Sciatic nerve (tissue), 2 donors: ENCODE data around the gene CACNA2D3. TPM values are rescaled to one million over a fixed set of nuclear protein-coding genes. Genes with fewer than 3 reads are reported as not detected.

ENCODE experiments used
- ATAC-seq: fragments of 200-7000 bp; cut with Tn5 transposase; one replicate; pipeline ENCODE4 v1.9.1; 2020; ENCODE audit warnings: mild to moderate bottlenecking, moderate library complexity
- DNase-seq: peaks from one replicate; pipeline ENCODE4 v3.0.0-alpha.2; 2020; ENCODE audit warnings: low spot score
- intact Hi-C: fragments of 100-400 bp; cut with DNase I; formaldehyde crosslinking; loops from one replicate; pipeline ENCODE4 v1.14.2; 2022
- total RNA-seq: library from RNA; stranded (reverse); fragmentation: NEBNext Ultra II Directional; extraction: Animal tissue kit (Norgen Biotek cat#: 25700); gene quantifications from one replicate; pipeline ENCODE4 v1.2.1, GENCODE V29; 2021
- donor health status: DM: no; HTN: no; CAD: no.
- donor health status: DM: no; HTN: no; CAD: no.

CACNA2D3 gene
- total RNA-seq, 1 donor from 2014 or later, result 6.9 TPM

DNA sequence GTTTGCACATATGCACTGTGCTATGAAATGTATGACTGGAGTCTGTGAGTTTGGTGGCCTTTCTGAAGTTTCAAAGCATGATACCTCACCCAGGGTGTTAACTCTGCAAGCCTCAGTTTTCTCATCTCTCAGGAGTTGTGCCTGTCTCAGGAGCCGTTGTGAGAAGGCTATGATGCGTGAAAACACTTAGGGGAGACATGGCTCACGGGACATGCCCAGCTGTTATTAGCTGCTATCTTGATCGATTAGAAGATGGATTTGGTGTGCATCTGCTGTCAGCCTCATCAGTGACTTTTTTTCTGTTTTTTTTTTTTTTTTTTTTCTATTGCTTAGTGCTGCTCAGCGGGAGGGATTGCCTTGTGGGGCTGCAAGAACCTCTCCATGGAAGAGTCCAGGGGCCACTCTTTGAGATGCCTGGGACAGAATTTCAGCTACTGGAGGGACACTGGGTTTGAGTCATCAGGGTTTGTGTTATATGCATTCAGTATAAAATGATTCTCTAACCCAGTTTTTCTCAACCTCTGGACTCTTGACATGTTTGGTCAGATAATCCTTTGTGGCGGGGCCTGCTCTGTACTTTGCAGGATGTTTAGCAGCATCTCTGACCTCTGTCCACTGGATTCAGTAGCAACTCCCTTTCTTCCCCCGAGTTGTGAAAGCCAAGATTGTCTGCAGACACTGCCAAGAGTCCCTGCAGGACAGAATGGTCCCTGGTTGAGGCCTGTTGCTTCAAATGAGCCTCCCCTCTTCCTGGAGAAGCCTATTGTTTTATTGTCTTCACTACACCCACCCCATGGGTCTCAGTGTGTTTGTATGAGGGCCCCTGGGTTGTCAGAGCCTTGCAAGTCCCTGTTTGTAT lies 181.4 kb downstream of the CACNA2D3 start:
- DNase-seq (no peak), ATAC-seq (no peak)
- intact Hi-C loops, result no loop called here

DNA sequence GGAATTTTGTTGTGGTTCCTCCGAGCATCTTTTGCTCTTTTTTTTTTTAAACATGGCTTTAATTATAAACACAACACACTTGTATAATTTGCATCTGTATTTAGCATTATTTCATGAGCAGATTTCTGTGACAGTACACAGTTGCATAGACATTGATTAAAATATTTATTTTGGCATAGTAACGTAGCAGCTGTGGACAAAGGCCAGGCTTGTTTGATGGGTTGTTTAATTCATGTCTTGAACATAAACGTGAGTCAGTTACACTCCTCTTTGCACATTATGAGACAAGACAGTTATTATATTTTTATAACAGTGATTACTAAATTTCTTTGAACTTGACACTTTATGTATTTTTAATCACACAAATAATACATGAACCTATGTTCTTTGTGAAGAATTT lies 182.5 kb downstream of the CACNA2D3 start:
- intact Hi-C loops, result no loop called here
- no peak for ATAC-seq
- DNase-seq, result no peak

DNA sequence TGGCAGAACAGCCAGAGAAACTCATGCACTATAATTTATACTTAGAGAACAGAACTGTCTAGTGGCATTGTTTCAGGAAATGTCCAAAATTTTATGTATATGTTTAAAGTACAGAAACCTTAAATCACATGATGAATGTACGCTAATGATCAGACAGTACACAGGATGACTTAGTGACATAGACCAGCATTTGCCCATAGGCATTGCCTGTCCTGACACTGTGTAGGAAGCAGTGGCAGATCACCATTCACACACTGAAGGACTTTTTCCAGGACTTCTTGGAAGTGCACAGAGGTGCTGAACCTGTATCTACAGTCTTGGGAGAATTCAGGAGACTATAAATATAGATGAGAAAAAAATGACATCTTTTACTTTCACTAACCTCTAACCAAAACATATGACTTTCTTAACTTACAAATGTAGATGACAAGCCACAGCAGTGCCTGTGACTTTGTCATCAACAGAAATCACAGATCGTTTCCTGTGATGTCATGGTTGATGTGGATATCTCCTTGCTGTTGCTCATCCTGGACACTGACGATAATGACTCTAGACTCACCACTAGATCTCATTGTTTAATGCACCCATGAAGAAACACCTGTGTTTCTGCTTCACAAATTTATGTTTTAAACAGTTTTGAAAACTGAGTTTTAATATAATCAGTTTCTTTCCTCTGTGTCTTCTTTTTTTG lies 183.2 kb downstream of the CACNA2D3 start:
- ATAC-seq (no peak), DNase-seq (no peak)
- intact Hi-C loops, result no loop called here

DNA sequence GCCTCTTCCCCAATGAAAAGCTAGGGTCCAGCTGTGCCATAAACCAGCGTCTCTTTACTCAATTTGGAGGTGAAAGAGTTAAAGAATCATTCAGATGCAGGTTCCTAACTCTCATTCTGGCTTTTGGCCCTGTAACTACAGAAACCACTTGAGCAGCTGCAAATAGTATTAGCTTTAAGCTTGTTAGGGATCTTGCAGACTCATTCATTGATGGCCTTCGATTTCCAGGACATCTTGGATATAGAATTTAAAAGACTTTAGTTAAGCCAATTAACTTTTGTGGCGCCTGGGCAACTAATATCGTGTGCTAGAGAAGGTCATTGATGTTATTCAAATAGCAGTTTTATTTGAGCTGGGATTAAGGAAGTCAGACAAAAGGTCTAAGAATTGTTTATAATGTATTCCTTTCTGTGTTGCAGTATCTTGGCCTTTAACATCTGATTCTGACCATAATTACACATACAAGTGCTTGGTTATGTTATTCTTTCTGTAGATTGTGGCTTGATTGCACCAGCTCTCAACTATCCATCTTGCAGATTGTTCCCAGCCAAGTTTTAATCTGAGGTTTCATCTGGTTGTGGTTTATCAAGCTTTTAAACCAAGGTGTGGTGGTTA lies 185.3 kb downstream of the CACNA2D3 start:
- DNase-seq (no peak), ATAC-seq (no peak)
- intact Hi-C loops, result no loop called here

- no peak for ATAC-seq
- intact Hi-C loops, result no loop called here
- no peak for DNase-seq
These were observed 187.2 kb downstream of the CACNA2D3 start for GRCh38 chr3:54309601-54310000.

DNA sequence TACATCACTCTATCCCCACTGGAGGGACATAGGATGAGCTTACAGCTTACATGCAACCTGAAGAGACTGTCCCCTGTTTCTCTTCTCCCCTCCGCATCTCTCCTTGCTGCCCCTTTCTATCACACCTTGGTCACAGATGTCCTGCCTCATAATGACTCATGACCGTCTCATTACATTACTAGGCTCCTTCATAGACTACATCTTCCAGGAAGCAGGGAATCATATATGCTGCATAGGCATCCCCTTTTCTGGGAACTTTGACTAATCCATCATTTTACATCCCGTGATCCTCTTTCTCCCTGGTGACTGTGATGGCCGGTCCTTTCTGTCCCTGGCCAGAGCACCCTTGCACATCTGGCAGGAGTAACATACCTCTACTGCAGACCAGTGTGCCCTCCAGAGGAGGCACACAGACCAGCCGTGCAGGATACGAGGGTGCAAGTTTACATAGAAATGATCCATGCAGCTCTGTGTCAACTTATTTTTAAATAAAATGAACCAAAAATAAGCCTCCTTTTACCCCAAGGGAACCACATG lies 188.9 kb downstream of the CACNA2D3 start:
- ATAC-seq, result no peak
- intact Hi-C loops, result no loop called here
- no peak for DNase-seq

DNA sequence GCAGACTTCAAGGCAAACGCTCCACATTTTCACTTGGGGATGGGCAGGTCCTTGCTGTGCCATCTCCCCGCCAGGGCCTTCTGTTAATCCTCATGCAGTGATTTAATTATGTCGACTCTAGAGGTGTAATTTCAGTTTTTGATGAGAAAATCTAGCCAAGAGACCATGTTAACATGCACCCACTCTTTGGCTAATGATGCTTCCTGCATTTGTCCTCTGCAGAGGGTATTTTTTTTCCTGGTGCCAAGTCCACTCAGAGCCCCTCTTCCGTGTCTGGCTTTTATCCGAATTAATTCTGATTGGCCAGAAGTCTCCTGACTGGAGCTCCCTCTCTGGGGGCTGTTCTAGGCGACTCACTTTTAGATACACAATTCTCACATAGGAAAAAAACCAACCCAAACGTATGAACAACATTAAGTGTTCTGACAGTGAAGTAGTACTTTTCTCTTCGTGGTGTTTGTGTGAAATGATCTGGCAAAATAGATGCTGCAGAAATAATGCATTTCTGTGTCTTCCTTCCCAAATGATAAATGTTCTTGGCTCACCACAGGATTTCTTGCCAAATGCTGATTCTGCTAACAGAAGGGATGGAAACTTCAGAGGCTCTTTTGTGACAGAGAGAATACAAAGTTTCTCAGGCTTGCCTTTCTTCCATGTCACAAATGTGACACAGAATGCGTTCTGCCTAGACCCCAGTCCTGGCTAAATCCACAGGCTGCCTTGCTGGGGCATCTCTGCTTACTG lies 190.0 kb downstream of the CACNA2D3 start:
- intact Hi-C loops, result no loop called here
- ATAC-seq, result no peak
- DNase-seq, result no peak

GRCh38 chr3:54313418-54313817 lies 191.1 kb downstream of the CACNA2D3 start:
- no peak for ATAC-seq
- intact Hi-C loops, result no loop called here
- no peak for DNase-seq

- no peak for ATAC-seq
These were observed 199.2 kb downstream of the CACNA2D3 start for GRCh38 chr3:54321520-54321919.

GRCh38 chr3:54322354-54322753 lies 200.0 kb downstream of the CACNA2D3 start:
- intact Hi-C loops, result no loop called here
- DNase-seq (no peak), ATAC-seq (no peak)

More at GRCh38 chr3:54321520-54321919, 199.2 kb downstream of the CACNA2D3 start:
- intact Hi-C loops, result no loop called here
- no peak for DNase-seq

DNA sequence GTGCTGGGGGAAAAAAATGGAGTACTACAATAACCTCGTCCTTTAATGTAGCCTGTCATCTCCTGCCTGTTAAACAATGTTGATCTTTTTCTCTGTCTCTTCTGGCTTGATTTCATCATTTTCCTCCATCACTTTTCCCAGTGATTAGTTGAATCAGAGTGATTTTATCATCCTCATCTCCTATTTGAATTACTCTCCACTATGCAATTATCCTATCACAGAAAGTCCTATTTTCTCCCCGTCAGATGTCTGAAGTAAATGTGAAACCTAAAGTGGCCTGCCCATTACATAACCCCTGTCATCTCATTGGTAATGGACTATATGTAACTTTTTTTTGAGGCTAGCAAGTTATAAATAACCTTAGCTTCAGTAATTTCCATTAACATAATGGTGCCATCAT lies 201.8 kb downstream of the CACNA2D3 start:
- ATAC-seq (no peak), DNase-seq (no peak)
- intact Hi-C loops, result no loop called here

DNA sequence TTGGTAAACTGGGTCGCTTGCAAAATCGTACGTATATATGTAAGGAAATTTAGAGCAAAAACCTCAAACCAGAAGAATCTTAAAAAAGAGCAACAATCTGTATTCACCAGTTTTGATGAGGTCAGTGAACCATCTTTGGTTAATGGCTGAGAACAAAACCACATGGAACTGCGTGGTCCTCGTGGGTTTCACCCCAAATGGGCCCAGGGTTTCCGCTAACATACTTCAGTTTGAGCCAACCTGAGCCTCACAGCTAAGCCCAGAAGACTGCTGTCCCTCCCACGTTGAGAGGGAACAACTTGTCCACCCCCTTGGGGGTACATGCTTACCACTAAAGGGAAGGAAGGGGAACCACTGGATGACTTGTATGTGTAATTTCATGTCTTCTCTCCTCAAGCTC lies 204.6 kb downstream of the CACNA2D3 start:
- ATAC-seq (no peak), DNase-seq (no peak)
- intact Hi-C loops, result no loop called here

GRCh38 chr3:54331341-54331740 lies 209.0 kb downstream of the CACNA2D3 start:
- ATAC-seq, result no peak
- intact Hi-C loops, result no loop called here

GRCh38 chr3:54337846-54338245 lies 215.5 kb downstream of the CACNA2D3 start:
- DNase-seq (no peak), ATAC-seq (no peak)
- intact Hi-C loops, result no loop called here

More at GRCh38 chr3:54331341-54331740, 209.0 kb downstream of the CACNA2D3 start:
- DNase-seq, result no peak

DNA sequence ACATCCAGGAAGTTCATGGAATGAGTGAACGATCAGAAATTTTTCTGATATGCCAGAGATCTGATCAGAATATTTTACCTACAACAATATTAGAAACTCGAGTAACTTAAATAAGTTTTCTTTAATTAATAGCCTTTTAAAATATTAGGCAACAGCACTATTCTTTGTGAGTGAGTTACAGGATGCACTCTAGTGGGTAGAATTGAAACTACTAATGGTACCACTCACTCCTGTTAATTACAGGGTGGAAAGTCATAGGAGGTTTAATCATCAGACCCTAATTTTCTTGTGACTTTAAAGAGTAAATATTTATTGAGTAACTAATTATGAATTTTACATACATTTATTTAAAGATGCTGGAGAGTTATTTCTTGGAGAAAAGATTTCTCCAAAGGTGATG lies 217.3 kb downstream of the CACNA2D3 start:
- ATAC-seq, result no peak
- no peak for DNase-seq
- intact Hi-C loops, result no loop called here

GRCh38 chr3:54341811-54342210 lies 219.5 kb downstream of the CACNA2D3 start:
- intact Hi-C loops, result no loop called here
- no peak for ATAC-seq
- no peak for DNase-seq

DNA sequence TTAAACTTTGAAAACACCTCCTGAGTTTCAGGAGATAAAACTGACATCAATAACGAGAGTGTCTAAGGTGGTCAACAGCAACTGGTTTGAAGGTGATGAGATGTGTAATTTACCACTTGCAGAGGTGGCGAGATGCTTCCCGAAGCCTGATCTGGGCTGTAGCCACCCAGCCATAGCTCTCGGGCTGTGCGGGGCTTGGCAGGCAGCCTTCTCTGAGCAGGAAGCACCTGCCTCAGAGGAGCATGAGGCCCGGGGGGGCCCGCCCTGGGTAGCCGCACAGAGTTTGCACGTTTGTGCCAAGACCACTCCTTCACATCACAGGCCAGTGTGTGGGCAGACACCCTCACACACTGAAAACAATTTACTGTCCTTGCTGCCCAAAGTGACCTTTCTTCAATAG lies 220.3 kb downstream of the CACNA2D3 start:
- ATAC-seq (no peak), DNase-seq (no peak)
- intact Hi-C loops, result no loop called here

DNA sequence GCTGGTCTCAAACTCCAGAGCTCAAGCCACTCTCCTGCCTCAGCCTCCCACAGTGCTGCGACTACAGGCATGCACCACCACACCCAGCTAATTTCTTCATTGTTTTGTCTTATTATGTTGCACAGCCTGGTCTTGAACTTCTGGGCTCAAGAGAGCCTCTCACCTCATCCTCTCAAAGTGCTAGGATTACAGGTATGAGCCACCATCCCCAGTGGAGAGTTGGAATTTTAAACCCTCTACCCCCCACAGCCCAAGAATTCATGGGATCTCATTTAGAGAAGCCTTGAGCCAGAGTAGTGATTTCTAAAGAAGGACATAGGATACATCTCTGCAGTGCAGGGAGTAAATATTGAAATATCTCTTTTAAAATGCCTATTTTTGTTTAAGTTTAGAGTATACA lies 221.1 kb downstream of the CACNA2D3 start:
- intact Hi-C loops, result no loop called here

GRCh38 chr3:54344601-54345231 lies 222.4 kb downstream of the CACNA2D3 start:
- intact Hi-C loops, result no loop called here
- ATAC-seq (no peak), DNase-seq (no peak)

More for the DNA sequence above, 221.1 kb downstream of the CACNA2D3 start:
- DNase-seq (no peak), ATAC-seq (no peak)
